GM18867 (cell line): Measurements from ENCODE around the gene CCL4.
"Not testable (repeated sequence)": the region's sequence is repeated elsewhere in the genome, so short reads cannot be mapped to it uniquely, and the experiment has no call there.

Experiments used
- ATAC-seq: cut with Tn5 transposase; IDR thresholded peaks from one replicate; pipeline ENCODE4 v1.9.1; 2021; ENCODE audit warnings: mild to moderate bottlenecking, moderate library complexity; ENCODE audit not compliant: unreplicated experiment

CCL4 gene

DNA sequence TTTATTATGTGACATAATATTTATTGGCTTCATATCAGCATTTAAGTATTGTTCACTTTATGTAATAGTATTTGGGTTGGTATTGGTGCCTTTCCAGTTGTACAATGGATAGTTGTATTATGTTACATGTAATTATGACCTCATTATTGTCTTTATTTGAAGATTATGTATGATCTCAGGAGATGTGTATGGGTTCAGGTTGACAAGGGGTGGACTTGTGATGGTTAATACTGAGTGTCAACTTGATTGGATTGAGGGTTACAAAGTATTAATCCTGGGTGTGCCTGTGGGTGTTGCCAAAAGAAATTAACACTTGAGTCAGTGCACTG lies 12.0 kb downstream of the CCL4 start:
- not testable (repeated sequence) for ATAC-seq

DNA sequence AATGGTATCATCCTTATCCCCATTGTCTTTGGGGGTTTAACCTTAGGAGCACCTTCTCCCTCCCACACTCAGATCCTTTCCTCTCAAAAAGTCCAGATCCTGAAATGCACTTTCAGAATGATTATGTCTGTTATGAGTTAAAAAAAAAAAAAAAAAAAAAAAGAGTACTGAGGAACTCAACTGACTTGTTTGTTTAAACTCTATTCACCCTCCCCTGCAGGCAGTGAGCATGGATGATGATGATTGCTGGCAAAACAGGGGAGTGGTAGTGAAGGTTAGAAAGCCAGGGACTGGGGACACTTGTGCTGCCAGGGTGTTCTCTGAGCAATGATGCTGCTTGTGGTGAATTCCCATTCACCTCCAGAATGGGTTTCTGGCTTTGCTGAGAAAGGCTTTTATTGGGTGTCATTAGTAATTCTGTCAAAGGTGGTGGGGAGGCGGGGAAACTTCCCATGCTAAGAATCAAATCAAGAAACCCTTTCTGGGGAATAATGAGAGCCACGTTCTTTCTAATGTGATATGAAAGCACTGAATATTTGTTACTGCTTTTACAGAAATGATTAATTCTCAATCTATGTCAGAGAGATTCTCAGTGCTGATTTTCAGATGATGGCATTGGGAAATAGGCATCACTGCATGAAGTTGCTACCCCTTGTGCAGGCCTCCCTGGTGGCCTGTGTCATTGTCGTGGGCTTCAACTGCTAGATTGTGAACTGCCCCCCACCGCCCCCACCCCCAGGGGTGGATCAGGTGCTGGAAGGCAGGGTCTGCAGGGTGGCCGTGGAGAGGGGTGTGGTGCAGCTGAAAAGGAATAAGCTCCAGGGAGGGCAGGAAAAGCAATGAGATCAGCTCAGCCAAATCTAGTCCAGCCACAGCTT lies 14.1 kb downstream of the CCL4 start:
- no peak for ATAC-seq

DNA sequence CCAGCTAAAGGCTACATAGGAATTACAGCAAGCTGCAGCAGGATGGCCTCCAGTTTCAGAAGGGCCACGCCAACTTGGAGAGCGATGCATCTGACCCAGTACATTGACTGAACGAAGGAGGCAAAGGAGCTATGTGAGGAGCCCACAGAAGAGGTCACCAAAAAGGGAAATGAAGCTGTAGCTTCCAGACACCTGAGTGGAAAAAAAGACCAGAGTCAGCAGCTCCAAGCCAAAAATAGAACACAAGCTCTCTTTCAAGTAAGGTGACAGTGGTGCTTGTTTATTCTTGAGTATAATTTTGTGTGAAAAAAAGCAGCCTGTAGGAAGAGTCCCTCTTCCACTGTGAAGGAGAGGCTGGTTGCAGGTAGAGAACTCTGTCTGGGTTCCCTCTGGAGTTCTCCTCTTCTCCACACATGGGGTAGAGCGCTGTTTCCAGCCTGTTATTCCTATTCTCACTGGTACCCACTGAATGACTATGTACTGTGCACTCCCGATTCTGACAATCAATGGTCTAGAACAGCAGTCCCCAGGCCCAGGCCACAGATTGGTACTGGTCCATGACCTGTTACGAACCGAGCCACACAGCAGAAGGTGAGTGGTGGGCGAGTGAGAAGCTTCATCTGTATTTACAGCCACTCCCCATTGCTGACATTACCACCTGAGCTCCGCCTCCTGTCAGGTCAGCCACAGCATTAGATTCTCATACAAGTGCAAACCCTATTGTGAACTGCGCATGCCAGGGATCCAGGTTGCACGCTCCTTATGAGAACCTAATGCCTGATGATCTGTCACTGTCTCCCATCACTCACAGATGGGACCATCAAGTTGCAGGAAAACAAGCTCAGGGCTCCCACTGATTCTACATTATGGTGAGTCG lies 15.1 kb downstream of the CCL4 start:
- no peak for ATAC-seq

DNA sequence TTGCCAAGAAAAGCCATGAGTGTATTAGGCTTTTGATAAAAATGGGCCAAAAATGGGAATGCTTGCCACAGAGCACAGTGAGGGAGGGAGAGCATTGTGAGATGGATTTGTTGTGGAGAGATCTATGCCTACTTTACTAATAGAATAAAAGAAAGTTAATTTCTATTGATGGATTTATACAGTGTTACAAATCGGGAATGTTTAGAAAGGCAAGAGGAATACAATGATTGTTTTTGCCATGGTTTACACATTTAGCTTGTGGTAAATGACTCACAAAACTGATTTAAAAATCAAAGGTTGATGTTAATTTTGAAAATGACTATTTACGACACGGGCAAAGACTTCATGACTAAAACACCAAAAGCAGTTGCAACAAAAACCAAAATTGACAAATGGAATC lies 16.6 kb downstream of the CCL4 start:
- ATAC-seq, result no peak

DNA sequence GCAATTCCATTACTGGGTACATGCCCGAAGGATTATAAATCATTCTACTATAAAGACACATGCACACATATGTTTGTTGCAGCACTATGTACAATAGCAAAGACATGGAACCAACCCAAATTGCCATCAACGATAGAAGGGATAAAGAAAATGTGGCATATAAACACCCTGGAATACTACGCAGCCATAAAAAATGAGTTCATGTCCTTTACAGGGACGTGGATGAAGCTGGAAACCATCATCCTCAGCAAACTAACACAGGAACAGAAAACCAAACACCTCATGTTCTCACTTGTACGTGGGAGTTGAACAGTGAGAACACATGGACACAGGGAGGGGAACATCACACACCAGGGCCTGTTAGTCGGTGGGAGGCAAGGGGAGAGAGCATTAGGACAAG lies 17.5 kb downstream of the CCL4 start:
- ATAC-seq, result not testable (repeated sequence)

DNA sequence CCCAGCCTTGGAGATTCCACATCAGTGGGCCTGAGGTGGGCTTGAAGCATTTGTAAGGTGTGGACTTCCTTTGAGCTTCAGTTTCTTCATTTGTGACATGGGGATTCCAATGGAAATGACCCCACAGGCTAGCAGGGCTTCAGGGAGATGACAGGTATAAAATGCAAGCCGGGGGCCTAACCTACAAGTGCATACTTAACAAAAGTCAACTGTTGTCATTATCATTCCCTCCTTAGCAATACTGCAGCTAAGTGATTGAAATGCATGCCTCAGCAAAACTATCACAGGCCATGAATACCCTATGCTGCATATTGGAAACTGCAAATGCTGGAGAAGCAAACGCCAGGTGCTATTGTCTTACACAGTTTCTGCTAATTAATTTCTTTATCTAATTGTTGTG lies 19.8 kb downstream of the CCL4 start:
- no peak for ATAC-seq

DNA sequence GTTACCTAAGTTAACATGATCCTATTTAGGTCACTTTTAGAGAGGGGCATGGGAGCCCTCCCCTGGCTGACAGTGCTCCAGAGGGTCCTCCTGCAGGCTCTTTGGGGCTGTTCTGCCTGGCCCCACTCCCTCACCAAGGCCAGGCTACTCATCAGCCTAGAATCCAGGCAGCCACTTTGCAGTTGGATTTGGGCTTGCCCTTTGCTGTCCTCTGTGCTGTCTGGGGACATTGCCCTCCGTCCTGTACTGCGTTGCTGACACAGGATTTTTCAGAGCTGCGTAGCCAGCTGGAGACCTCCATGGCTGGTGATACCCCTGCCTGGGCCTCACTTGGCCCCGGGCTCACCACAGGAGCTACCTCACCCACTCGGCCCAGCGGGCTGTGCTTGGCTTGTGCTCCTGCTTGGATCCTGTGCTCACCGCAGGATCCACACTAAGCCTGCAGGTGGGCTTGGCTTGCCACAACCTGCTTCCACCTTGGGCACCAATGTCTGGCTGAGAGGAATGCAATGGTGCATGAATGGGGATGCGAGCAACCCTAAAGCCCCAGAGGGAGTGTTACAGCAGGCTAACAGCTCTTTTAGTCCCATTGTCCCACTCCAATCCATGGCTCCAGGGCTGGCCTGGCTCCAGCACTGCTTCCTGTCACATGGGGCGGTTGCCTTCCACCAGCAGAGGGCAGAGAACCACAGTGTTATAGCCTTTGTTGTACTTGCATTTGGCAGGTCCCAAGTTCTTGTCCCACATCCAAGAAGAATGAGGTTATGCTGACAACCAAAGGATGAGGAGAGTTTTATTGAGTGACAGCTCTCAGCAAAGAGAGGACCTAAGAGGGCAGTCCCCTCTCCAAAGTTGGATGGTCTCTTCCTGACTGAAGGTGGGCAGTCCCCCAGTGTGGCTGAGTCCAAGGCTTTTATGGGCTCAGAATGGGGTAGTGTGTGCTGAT lies 21.5 kb downstream of the CCL4 start:
- ATAC-seq, result no peak

DNA sequence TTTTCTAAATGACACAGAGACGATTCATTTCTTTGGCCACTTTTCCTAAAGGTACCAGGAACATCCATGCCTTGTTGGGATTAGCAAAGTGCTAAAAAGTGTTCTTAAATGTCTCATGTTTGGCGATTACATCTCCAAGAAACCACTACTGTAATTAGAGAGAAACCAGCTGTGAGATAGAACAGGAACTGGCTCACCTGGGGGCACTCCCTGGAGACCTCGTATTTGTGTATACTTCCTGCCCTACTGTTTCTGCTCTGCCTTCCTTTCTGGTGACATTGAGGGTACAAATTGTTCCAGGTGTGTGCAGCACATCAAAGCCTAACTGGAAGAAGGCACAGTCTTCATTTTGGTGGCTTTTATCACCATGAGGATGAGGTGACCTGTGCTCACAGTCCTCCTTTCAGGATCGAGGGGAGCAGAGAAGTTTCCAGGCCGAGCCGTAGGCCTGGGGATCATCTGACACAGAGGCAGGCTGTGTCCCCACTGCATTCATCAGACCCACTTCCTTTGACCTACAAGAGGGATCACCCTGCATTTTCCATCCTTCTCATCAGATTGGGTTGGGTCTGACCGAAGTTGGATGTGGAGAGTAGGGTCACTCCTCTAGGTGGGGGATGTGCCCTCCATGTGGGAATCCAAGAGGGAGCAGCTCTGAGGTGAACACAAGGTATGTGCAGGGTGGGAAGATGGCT lies 23.7 kb downstream of the CCL4 start:
- ATAC-seq, result no peak

DNA sequence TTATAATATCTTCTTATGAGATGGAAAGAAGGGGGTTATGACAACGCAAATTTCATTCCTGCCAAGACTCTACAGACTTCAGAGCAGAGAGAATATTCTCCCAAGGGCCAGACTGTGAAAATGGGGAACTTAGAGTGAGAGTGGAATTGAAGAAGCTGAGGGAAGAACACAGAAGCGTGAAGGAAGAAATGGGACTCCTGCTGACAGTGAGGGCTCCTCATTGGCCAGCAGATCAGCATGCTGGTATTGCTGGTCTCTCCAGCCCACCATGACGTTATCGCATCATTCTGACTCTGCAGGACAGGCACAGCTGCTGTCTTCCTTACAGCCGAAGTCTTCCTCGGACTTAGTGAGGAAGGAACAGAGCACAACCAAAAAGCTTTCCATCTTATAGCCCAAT lies 24.3 kb downstream of the CCL4 start:
- no peak for ATAC-seq

DNA sequence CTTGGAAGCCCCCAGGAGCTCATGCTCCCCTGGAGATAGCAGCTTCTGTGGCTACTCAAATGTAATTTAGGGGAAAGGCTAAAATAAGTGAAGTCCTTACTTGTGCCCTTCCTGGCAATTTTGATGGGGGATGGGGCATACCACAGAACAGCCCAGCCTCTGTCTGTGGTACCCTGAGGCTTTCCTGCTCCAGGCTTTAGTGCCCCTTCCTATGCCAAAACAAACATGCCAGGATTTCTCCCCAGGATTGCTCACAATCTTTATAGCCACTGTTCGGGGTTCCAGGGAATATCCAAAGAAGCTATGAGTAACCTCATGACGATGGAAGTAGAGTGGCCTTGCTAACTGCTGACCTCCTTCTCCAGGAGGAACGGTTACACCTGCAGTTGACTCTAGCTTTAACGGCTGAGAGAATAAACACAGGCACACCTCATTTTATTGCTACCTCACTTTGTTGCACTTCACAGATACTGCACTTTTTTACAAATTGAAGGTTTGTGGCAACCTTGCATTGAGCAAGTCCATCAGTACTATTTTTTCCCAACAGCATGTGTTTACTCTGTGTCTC lies 24.9 kb downstream of the CCL4 start:
- ATAC-seq, result no peak

DNA sequence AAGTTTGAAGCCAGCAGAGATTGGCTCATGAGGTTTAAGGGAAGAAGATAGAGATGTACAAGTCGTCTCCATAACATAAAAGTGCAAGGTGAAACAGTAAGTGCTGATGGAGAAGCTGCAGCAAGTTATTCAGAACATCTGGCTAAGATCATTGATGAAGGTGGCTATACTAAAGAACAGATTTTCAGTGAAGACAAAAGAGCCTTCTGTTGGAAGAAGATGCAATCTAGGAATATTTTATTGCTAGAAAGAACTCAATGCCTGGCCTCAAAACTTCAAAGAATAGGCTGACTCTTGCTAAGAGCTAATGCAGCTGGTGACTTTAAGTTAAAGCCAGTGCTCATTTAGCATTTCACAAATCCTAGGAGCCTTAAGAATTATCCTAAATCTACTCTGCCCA lies 26.0 kb downstream of the CCL4 start:
- no peak for ATAC-seq

DNA sequence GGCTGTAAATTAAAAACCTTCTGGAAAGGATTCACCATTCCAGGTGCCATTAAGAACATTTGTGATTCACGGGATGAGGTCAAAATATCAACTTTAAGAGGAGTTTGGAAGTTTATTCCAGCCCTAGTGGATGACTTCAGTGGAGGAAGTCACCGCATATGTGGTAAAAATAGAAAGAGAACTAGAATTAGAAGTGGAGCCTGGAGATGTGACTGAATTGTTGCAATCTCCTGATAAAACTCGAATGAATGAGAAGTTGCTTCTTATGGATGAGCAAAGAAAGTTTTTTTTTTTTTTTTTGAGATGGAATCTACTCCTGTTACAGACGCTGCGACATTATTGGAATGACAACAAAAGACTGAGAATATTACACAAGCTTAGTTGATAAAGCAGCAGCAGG lies 26.7 kb downstream of the CCL4 start:
- no peak for ATAC-seq

DNA sequence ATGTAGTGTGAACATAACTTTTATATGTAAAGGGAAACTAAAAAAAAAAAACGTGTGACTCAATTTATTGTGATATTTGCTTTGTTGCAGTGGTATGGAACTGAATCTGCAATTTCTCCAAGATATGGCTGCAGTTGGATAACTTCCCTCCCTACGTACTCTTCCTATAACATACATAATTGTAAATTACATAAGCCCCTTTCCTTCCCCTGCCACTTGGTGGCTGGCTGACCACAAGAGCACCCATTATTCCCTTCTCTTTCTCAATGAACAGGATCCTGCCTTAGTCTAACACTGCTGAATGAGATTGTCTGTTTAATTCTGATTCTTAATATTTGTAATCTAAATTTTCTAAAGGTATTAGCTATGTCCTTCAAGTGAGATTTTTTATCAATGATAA lies 27.8 kb downstream of the CCL4 start:
- ATAC-seq, result no peak

DNA sequence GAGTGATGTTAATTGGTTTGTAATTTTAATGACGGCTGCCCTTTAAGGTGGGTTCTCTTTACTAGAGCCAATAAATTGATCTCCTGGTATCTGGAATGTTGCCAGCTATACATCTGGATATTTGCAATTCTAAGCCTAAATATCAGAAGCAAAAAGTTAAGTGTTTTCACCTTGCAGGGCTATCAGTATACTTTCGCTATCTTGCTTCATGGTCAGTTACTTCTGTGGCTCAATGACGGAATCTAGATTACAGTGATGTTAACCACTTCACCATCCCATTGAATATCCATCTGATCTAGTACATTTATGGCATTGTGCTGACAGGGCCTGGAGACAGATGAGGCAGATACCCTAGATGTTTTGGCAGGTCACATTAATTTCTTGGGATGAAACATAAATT lies 28.3 kb downstream of the CCL4 start:
- no peak for ATAC-seq

DNA sequence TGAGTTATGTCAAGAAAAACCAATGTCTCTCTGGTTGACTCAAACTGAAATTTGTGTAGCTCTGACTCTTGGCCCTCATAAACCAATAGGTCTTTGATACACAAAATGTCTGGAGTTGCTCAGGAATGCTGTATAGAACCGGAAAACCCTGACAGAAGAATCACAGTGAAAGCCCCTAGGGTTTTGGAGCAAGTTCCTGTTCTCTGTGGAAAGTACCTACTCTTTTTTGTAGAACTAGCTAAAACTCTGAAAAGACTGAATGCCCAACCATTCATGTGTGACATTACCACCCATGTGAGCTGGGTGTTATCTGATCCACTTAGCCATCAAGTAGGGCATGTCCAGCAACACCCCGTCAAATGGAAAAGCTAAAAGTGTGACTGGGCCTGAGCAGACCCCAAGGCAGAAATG lies 28.8 kb downstream of the CCL4 start:
- no peak for ATAC-seq

DNA sequence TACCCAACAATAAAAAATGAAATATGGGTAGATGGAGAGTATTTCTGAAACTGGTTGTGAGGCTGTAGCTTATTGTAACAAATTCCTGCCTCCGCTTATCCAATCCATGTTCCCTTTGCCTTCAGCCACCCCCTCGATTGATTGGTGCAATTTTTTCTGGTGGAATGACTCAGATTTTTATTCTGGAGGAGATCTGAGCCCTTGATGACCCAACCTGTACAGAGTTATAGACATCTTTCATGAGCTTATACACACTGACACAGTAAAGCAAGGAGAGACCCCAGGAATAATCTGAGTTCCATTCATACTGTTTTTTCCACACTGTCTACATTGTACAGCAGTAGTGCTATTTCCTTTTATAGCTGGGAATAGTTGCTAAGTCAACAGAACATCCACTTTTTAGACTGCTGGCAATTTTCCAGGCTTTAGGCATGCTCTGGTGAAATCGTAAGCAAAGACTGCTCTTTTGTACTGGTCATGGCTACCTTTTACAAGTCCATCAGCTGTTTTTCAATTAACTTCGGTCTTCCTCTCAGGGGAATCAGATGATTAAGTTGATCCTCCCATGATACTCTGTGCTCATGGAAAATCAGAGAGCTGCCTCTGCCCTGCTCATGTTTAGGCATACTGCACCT lies 30.1 kb downstream of the CCL4 start:
- no peak for ATAC-seq

DNA sequence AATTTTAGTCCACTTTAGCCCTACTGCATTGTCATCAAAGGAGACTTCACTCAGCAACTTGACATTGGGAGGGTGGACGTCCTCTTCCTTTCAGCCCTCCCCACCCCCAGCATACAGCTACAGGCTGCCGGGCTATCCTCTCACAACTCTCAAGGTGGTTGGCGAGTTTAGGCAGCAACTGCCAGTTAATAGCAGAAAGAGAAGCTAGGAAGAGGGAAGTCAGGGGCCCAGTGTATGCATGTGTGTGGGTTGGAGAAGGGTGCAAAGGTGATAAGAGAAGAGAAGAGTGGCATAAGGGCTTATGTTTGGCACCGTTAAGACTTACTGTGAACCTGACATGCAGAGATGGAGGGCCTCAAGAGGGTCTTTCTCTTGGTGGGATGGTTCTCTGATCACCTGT lies 31.8 kb downstream of the CCL4 start:
- ATAC-seq, result no peak

DNA sequence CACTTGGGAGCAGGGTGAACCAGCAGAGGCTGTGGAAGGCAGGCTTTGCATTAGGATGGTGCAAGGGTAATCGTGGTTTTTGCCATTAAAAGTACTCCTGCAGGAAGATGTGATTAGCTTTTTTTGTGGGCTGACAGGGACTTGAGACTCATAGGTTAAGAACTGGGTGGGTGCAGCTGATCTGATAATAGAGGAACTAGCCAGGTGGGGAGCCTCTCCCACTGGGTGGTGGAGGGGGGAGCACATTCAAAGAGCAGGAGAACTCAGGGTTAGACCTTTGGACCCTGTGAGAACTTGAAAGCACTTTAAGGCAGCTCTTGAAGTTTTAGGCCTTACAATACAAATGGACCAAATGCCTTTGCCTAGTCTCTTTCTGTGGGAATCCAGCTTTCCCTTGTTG lies 32.4 kb downstream of the CCL4 start:
- ATAC-seq, result no peak

DNA sequence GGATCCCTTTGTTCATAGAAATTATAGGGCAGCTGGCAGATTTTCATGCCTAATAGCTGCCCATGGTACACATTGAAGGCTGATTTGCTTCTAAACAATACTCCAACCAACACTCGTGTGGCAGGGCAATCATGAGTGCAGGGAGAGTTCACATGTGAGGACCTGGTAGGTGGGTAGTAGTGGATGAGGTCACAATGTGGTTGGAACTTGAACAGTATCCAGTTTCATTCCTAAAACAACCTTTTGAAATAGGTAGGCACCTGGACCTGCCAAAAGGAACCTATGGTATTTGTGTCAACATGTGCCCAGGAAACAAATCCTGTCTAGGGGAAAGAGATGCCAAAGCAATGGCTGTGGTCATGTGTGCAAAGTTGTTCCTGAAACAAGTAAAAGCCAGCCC lies 32.8 kb downstream of the CCL4 start:
- no peak for ATAC-seq

DNA sequence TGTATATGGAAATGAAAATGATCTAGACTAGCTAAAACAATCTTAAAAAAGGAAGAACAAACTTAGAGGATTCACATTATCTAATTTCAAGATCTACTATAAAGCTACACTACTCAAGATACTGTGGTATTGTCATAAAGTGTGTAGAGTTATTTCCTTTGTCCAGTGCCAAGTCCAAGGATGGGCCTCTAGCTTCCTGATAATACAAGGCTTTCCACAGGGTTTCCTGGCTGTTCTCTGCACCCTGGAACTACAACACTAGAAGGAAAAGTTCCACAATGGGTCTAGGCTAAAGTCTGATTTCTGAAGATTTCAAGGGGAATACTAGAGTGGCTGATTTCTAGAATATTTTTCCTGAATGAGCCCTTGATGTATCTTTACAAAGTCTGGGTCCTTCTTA lies 38.6 kb downstream of the CCL4 start:
- no peak for ATAC-seq
